Neural progenitor cell (in vitro differentiated cells): Measurements from ENCODE around the gene P4HTM. TPM values are rescaled to one million over a fixed set of nuclear protein-coding genes. Genes with fewer than 3 reads are reported as not detected.

Source experiments
- DNase-seq: peaks from one replicate; pipeline ENCODE4 v3.0.0-alpha.2; 2016; ENCODE audit warnings: low spot score
- H2AFZ ChIP-seq: fragments of 200-600 bp; sonication (generic); replicated peaks from 2 replicates; pipeline ENCODE4 v1.6.1; 2016; ENCODE audit warnings: antibody characterized with exemption
- H3F3A ChIP-seq: fragments of 200-600 bp; sonication (generic); 2 replicates; pipeline ENCODE4 v1.6.1; 2016; ENCODE audit warnings: antibody characterized with exemption, low read depth
- H3K27ac ChIP-seq: fragments of 200-600 bp; sonication (generic); 2 replicates; pipeline ENCODE4 v1.5.1; 2016; ENCODE audit warnings: mild to moderate bottlenecking
- H3K27me3 ChIP-seq: fragments of 200-600 bp; sonication (generic); 2 replicates; pipeline ENCODE4 v1.6.1; 2016; ENCODE audit warnings: mild to moderate bottlenecking, moderate library complexity
- H3K36me3 ChIP-seq: fragments of 200-600 bp; sonication (generic); 2 replicates; pipeline ENCODE4 v1.5.1; 2016
- H3K4me1 ChIP-seq: fragments of 200-600 bp; sonication (generic); 2 replicates; pipeline ENCODE4 v1.6.1; 2016; ENCODE audit warnings: mixed run types
- H3K4me2 ChIP-seq: fragments of 200-600 bp; sonication (generic); 2 replicates; pipeline ENCODE4 v1.6.1; 2016
- H3K4me3 ChIP-seq: fragments of 200-600 bp; sonication (generic); 2 replicates; pipeline ENCODE4 v1.5.1; 2016
- H3K79me2 ChIP-seq: fragments of 200-600 bp; sonication (generic); 2 replicates; pipeline ENCODE4 v1.6.1; 2016; ENCODE audit warnings: low read depth
- H3K9ac ChIP-seq: fragments of 200-600 bp; sonication (generic); 2 replicates; pipeline ENCODE4 v1.6.1; 2016
- H3K9me3 ChIP-seq: fragments of 200-600 bp; sonication (generic); 2 replicates; pipeline ENCODE4 v1.5.1; 2016; ENCODE audit warnings: low read depth
- H4K20me1 ChIP-seq: fragments of 200-600 bp; sonication (generic); 2 replicates; pipeline ENCODE4 v1.6.1; 2016; ENCODE audit warnings: low read depth
- H3K27ac Mint-ChIP-seq: 3 replicates; pipeline ENCODE4 v1.8.0; 2021; ENCODE audit warnings: mixed read lengths
- H3K27me3 Mint-ChIP-seq: 2 replicates; pipeline ENCODE4 v1.8.0; 2022; ENCODE audit warnings: low read depth, mild to moderate bottlenecking, inconsistent platforms, moderate library complexity, mixed read lengths; ENCODE audit not compliant: insufficient read depth
- H3K36me3 Mint-ChIP-seq: 3 replicates; pipeline ENCODE4 v1.8.0; 2021; ENCODE audit warnings: mixed read lengths
- H3K4me1 Mint-ChIP-seq: 3 replicates; pipeline ENCODE4 v1.8.0; 2021; ENCODE audit warnings: mixed read lengths
- H3K4me3 Mint-ChIP-seq: 3 replicates; pipeline ENCODE4 v1.8.0; 2021; ENCODE audit warnings: mild to moderate bottlenecking, moderate library complexity, mixed read lengths
- H3K9me3 Mint-ChIP-seq: 3 replicates; pipeline ENCODE4 v1.8.0; 2020; ENCODE audit warnings: mixed read lengths
- EZH2 ChIP-seq: fragments of 200-600 bp; sonication (generic); IDR thresholded peaks from 2 replicates; pipeline ENCODE4 v1.6.1; 2017; ENCODE audit warnings: antibody characterized with exemption, mild to moderate bottlenecking, moderate library complexity
- EZH2phosphoT487 ChIP-seq: fragments of 200-600 bp; sonication (generic); IDR thresholded peaks from 2 replicates; pipeline ENCODE4 v1.6.1; 2017; ENCODE audit warnings: antibody characterized with exemption
- total RNA-seq: library from RNA; depleted of rRNA; stranded (reverse); fragments of >200 nt; gene quantifications from 2 replicates; pipeline ENCODE4 v1.2.3, GENCODE V29; 2015; ENCODE audit warnings: low replicate concordance
- TF ChIP-seq, protein P1 (sequence below): fragments of 200-600 bp; sonication (generic); IDR thresholded peaks from 2 replicates; pipeline ENCODE4 v1.5.1; 2017; ENCODE audit warnings: antibody characterized with exemption, mild to moderate bottlenecking

The P4HTM gene
- total RNA-seq, 1 donor from 2014 or later: 15.3 TPM

DNA sequence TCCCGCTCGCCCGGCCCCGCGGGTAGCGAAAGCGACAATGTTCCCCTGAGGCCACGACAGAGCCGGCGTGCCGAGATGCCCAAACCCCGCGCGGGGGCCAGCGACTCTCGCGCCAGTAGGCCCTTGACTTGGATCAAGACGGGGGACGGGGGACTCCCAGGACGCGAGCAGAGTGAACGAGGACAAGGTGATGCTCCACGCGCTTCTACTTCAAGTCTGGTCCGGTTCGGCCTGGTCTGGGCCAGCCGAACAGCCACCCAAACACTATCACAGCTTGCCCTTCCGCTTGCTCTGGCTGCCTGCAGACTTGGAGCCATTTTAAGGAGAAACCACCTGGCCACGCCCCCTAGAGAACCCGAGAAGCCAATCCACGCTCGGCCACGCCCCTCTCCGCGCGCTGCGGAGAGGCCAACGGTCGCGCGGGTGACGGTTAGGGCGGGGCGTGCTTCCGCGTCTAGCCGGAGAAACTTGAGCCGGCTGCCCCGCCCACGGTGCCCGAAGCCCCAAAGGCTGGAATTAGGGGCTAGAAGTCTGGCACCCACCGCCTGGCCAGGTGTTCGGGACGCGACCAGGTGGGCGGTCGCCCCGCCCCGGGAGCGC is 31.3 kb downstream of the P4HTM start:
- peaks cover 22% of the 10 kb centered on the region for H3K4me1 Mint-ChIP-seq
- Histone ChIP-seq H3K4me1 (peaks cover 15% of the 10 kb centered on the region), H3K79me2 (peaks cover 44% of the 10 kb centered on the region), H3K27me3 (no peaks in the 10 kb centered on the region), H3K4me3 (peak overlapping the region; percentile 73), H3K9me3 (no peaks in the 10 kb centered on the region), H3K4me2 (peak overlapping the region; percentile 82), H3F3A (peaks cover 77% of the 10 kb centered on the region), H4K20me1 (peaks cover 25% of the 10 kb centered on the region), H3K9ac (peak overlapping the region; percentile 75), H2AFZ (no peak overlapping the region), H3K36me3 (no peaks in the 10 kb centered on the region), H3K27ac (peak overlapping the region; percentile 93)
- H3K36me3 Mint-ChIP-seq: peaks cover 18% of the 10 kb centered on the region
- no peak for TF ChIP-seq EZH2
- TF ChIP-seq, protein P1, sequence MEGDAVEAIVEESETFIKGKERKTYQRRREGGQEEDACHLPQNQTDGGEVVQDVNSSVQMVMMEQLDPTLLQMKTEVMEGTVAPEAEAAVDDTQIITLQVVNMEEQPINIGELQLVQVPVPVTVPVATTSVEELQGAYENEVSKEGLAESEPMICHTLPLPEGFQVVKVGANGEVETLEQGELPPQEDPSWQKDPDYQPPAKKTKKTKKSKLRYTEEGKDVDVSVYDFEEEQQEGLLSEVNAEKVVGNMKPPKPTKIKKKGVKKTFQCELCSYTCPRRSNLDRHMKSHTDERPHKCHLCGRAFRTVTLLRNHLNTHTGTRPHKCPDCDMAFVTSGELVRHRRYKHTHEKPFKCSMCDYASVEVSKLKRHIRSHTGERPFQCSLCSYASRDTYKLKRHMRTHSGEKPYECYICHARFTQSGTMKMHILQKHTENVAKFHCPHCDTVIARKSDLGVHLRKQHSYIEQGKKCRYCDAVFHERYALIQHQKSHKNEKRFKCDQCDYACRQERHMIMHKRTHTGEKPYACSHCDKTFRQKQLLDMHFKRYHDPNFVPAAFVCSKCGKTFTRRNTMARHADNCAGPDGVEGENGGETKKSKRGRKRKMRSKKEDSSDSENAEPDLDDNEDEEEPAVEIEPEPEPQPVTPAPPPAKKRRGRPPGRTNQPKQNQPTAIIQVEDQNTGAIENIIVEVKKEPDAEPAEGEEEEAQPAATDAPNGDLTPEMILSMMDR: no peak
- TF ChIP-seq EZH2phosphoT487: no peak
- H3K27me3 Mint-ChIP-seq: peaks cover 7% of the 10 kb centered on the region
- DNase-seq: peak; percentile 100
- H3K27ac Mint-ChIP-seq: peak overlapping the region; percentile 97
- H3K9me3 Mint-ChIP-seq: no peaks in the 10 kb centered on the region
- H3K4me3 Mint-ChIP-seq: peak overlapping the region; percentile 97

DNA sequence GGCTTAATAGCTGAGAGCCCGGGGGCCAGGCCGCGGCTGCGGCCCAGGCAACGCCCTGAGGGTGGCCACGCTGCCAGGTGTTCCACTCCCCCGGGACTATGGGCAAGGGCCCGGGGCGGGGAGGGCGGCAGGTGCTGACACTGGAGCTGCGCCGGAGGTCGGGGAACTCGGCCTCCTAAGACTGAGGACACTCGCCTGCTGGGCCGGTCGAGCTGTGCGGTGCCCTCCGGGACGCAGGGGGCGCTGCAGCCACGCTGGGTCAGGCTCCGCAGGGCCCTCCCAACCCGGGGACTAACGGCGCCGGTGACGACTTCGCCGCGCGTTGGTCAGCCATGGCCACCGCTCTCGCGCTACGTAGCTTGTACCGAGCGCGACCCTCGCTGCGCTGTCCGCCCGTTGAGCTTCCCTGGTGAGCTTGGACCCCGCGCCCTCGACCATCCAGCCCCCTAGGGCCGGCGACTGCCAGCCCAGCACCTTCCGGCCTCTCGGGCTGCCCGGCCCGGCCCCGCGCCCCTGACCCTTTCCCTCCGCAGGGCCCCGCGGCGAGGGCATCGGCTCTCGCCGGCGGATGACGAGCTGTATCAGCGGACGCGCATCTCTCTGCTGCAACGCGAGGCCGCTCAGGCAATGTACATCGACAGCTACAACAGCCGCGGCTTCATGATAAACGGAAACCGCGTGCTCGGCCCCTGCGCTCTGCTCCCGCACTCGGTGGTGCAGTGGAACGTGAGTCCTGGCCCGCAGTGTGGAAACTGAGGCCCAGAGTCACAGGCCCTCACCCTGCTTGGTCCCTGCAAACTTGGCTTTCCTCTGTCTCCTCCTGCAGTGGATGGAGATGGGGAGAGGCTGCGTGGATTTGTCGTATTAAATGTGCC is 32.0 kb downstream of the P4HTM start, which contains the start of gene NDUFAF3:
TSS of gene NDUFAF3 (plus strand) at position 309 of the 875 bp plus-strand sequence. CDS start at position 333, 24 bp downstream.
- TF ChIP-seq, protein P1: peak; percentile 87
- TF ChIP-seq EZH2phosphoT487: no peak
- peak; percentile 97 for DNase-seq
- H3K36me3 Mint-ChIP-seq: peaks cover 24% of the 10 kb centered on the region
- Histone ChIP-seq H3K79me2 (peaks cover 44% of the 10 kb centered on the region), H3K4me2 (peak within 1 kb of the TSS; percentile 82), H3K4me3 (peak within 1 kb of the TSS; percentile 73), H3F3A (peaks cover 70% of the 10 kb centered on the region), H3K9ac (peak within 1 kb of the TSS; percentile 92), H3K27ac (peak within 1 kb of the TSS; percentile 93), H4K20me1 (peaks cover 20% of the 10 kb centered on the region), H3K9me3 (no peaks in the 10 kb centered on the region), H3K4me1 (peaks cover 15% of the 10 kb centered on the region), H3K36me3 (no peaks in the 10 kb centered on the region), H3K27me3 (no peaks in the 10 kb centered on the region), H2AFZ (peak within 1 kb of the TSS; percentile 44)
- peak within 1 kb of the TSS; percentile 97 for H3K27ac Mint-ChIP-seq
- peaks cover 22% of the 10 kb centered on the region for H3K4me1 Mint-ChIP-seq
- H3K9me3 Mint-ChIP-seq: no peaks in the 10 kb centered on the region
- peaks cover 8% of the 10 kb centered on the region for H3K27me3 Mint-ChIP-seq
- peak within 1 kb of the TSS; percentile 97 for H3K4me3 Mint-ChIP-seq

DNA sequence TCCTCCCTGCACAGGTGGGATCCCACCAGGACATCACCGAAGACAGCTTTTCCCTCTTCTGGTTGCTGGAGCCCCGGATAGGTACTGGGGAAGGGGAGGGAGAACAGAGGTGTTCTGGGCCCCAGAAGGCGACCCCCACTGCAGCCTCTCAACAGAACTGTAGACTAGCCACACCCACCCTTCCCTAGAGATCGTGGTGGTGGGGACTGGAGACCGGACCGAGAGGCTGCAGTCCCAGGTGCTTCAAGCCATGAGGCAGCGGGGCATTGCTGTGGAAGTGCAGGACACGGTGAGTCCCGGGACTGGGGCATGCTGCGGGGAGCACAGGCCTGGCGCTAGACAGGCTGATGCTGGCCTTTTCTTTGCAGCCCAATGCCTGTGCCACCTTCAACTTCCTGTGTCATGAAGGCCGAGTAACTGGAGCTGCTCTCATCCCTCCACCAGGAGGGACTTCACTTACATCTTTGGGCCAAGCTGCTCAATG is 32.7 kb downstream of the P4HTM start:
- Mint-ChIP-seq H3K4me3 (peak overlapping the region; percentile 94), H3K36me3 (peaks cover 29% of the 10 kb centered on the region), H3K4me1 (peaks cover 25% of the 10 kb centered on the region), H3K27me3 (peaks cover 8% of the 10 kb centered on the region), H3K27ac (peak overlapping the region; percentile 91), H3K9me3 (no peaks in the 10 kb centered on the region)
- DNase-seq: no peak
- Histone ChIP-seq H3K4me2 (peak overlapping the region; percentile 82), H2AFZ (no peak overlapping the region), H3F3A (peaks cover 67% of the 10 kb centered on the region), H3K27me3 (no peaks in the 10 kb centered on the region), H3K9ac (peak overlapping the region; percentile 92), H3K4me3 (peak overlapping the region; percentile 73), H3K4me1 (peaks cover 15% of the 10 kb centered on the region), H3K36me3 (no peaks in the 10 kb centered on the region), H3K79me2 (peaks cover 49% of the 10 kb centered on the region), H3K9me3 (no peaks in the 10 kb centered on the region), H3K27ac (peak overlapping the region; percentile 93), H4K20me1 (peaks cover 13% of the 10 kb centered on the region)
- no peak for TF ChIP-seq EZH2
- TF ChIP-seq, protein P1: no peak
- no peak for TF ChIP-seq EZH2phosphoT487
